ENCODE data around the gene ANKEF1. TPM values are rescaled to one million over a fixed set of nuclear protein-coding genes. Genes with fewer than 3 reads are reported as not detected.

Gene ANKEF1
- total and polyA plus RNA-seq, 8 donors = 1.7 to 10.0 (median 6.6) TPM

DNA sequence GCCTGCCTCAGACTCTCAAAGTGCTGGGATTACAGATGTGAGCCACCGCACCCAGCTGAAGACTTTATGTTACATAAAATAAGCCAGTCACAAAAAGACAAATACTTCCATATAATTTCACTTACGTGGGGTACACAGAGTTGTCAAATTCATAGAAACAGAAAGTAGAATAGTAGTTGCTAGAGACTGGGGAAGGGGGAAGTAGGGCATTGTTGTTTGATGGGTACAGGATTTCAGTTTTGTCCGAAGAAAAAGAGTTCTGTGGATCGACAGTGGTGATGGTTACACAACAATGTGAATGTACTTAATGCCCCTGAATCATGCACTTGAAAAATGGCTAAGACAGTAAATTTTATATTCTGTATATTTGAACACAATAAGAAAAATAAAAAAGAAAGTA, 41.6 kb upstream of the ANKEF1 start:
- Histone ChIP-seq H3K9me3 (no peaks in the 10 kb centered on the region), H3K36me3 (no peaks in the 10 kb centered on the region), H3K27me3 (no peaks in the 10 kb centered on the region), H3K4me3 (no peak overlapping the region), H3K27ac (no peak overlapping the region), H3K4me1 (peaks cover 0 to 5% (median 0%) of the 10 kb centered on the region in 3 donors)
- FAIRE-seq (no peak), ATAC-seq (peak in 1 of 4 donors; percentile 27), DNase-seq (no peak)
- WGBS, 2 donors = 94% methylated on average over 4 of the region's 4 CpGs
- TF ChIP-seq, protein P1, sequence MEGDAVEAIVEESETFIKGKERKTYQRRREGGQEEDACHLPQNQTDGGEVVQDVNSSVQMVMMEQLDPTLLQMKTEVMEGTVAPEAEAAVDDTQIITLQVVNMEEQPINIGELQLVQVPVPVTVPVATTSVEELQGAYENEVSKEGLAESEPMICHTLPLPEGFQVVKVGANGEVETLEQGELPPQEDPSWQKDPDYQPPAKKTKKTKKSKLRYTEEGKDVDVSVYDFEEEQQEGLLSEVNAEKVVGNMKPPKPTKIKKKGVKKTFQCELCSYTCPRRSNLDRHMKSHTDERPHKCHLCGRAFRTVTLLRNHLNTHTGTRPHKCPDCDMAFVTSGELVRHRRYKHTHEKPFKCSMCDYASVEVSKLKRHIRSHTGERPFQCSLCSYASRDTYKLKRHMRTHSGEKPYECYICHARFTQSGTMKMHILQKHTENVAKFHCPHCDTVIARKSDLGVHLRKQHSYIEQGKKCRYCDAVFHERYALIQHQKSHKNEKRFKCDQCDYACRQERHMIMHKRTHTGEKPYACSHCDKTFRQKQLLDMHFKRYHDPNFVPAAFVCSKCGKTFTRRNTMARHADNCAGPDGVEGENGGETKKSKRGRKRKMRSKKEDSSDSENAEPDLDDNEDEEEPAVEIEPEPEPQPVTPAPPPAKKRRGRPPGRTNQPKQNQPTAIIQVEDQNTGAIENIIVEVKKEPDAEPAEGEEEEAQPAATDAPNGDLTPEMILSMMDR (IDR thresholded peaks at IDR 0.05) = no peak
- intact Hi-C loops (cut with DNase I) = no loop called here

DNA sequence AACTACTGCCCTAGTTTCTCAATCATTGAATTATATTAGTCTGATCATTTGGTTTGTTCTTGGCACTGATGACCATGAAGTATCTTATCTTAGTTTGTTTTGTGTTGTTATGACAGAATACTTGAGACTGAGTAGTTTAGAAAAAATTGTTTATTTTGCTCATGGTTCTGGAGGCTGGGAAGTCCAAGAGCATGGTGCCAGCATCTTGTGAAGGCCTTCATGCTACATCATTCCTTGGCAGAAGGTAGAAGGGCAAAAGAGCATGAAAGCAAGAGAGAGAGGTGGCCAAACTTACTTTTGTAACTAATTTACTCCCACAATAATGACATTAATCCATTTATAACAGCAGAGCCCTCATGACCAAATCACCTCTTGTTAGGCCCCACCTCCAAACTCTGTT, 40.1 kb upstream of the ANKEF1 start:
- intact Hi-C loops (cut with DNase I) = no loop called here
- no peaks in the 10 kb centered on the region for H3K9me3 ChIP-seq
- FAIRE-seq = no peak

DNA sequence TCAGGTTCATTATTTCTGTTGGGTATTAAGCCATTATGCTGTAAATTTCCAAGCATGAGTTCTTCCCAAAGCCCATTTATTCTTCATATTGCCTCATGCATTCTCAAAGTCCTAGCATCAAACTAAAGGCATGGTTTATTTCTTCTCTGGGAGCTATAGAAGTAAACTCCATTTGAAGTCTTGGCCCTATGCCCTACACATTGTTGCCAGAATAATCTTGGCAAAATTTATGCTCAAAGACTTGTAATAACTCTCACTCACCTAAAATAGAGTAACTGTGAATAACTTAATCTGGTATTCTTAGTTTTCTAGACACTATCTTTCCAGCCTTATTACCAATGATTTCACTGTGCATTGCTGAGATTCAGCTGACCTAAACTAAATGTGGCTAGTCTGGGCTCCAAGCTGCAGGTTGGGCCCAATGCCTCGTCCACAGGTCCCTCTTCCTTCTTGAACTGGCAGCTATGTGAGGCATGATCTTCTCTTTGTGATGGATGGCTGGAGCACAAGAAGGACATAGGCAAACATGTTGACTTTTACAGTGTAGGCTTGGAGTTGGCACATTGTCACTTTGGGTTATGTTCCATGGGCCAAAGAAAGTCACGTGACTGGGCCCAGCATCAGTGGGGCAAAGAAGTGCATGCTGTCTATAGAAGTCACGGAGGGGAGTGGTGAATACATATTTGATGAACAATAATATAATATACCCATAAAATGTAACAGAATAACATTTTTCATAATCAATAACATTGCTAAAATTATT, 39.1 kb upstream of the ANKEF1 start:
- H3K36me3 ChIP-seq = no peaks in the 10 kb centered on the region
- TF ChIP-seq, protein P1 (IDR thresholded peaks at IDR 0.05) = no peak
- intact Hi-C loops (cut with DNase I) = no loop called here
- H3K27me3 ChIP-seq = no peaks in the 10 kb centered on the region
- no peaks in the 10 kb centered on the region for H3K9me3 ChIP-seq
- ATAC-seq (no peak), FAIRE-seq (no peak), DNase-seq (no peak)
- H3K4me3 ChIP-seq = no peak overlapping the region
- 89 to 93% methylated on average over 3 of the region's 3 CpGs for WGBS, 2 donors
- no peaks in the 10 kb centered on the region for H3K4me1 ChIP-seq
- H3K27ac ChIP-seq = no peak overlapping the region

More for the DNA sequence above, 40.1 kb upstream of the ANKEF1 start:
- Histone ChIP-seq H3K27ac (no peak overlapping the region), H3K27me3 (no peaks in the 10 kb centered on the region), H3K4me1 (no peaks in the 10 kb centered on the region), H3K36me3 (no peaks in the 10 kb centered on the region), H3K4me3 (no peak overlapping the region)
- DNase-seq = no peak
- ATAC-seq = no peak
- TF ChIP-seq, protein P1 (IDR thresholded peaks at IDR 0.05) = no peak

DNA sequence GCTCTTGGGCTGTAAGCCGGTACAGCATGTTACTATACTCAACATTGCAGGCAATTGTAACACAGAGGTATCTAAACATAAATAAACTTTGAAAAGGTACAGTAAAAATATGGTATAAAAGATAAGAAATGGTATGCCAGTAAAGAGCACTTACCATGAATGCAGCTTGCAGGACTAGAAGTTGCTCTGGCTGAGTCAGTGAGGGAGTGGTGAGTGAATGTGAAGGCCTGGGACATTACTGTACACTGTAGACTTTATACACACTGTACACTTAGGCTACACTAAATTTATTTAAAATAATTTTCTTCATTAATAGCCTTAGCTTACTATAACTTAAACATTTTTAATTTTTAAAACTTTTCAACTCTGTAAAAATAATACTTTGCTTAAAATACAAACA, 37.8 kb upstream of the ANKEF1 start:
- intact Hi-C loops (cut with DNase I) = no loop called here
- Histone ChIP-seq H3K4me3 (no peak overlapping the region), H3K9me3 (no peaks in the 10 kb centered on the region), H3K27ac (no peak overlapping the region), H3K36me3 (no peaks in the 10 kb centered on the region), H3K27me3 (no peaks in the 10 kb centered on the region), H3K4me1 (no peaks in the 10 kb centered on the region)
- WGBS, 2 donors = 96% methylated on average over 1 of the region's 1 CpG
- no peak for ATAC-seq
- TF ChIP-seq, protein P1 (IDR thresholded peaks at IDR 0.05) = no peak
- no peak for DNase-seq
- no peak for FAIRE-seq

DNA sequence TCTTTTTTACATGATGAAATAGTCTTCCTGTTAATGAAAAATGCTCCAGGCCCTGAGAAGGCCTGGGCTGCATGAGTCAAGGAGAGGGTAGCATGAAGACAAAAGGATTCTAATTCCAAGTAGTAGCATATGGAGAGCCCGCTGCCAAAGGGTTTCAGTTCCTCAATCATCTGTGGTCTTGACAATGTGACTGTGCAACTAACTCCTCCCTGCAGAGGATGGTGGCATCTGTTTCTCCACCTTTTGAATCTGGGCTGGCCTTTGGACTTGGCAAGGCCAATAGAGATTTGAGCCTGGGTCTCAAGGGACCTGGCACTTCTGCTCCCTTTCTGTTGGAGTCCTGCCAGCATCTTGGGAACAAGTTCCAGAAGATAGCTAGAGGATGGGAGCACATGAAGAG, 35.1 kb upstream of the ANKEF1 start:
- TF ChIP-seq, protein P1 (IDR thresholded peaks at IDR 0.05) = no peak
- peak in 2 of 6 donors; percentile 12 to 26 for DNase-seq
- FAIRE-seq = no peak
- Histone ChIP-seq H3K4me3 (no peak overlapping the region), H3K36me3 (no peaks in the 10 kb centered on the region), H3K27ac (no peak overlapping the region), H3K9me3 (no peaks in the 10 kb centered on the region), H3K27me3 (no peaks in the 10 kb centered on the region), H3K4me1 (peaks cover 0 to 6% (median 4%) of the 10 kb centered on the region in 3 donors)
- intact Hi-C loops (cut with DNase I) = no loop called here
- peak in 3 of 4 donors; percentile 53 to 72 (median 53) for ATAC-seq
- whole genome bisulfite sequencing, 2 donors = 73 to 78% methylated on average over 1 of the region's 1 CpG

Measured in pancreas (tissue), 10 donors.